HG02678 (cell line): ENCODE data around the gene SUMO1.

Experiments used
- ATAC-seq: cut with Tn5 transposase; IDR thresholded peaks from one replicate; pipeline ENCODE4 v1.9.1; 2021; ENCODE audit warnings: mild to moderate bottlenecking, moderate library complexity; ENCODE audit not compliant: unreplicated experiment

SUMO1 gene

DNA sequence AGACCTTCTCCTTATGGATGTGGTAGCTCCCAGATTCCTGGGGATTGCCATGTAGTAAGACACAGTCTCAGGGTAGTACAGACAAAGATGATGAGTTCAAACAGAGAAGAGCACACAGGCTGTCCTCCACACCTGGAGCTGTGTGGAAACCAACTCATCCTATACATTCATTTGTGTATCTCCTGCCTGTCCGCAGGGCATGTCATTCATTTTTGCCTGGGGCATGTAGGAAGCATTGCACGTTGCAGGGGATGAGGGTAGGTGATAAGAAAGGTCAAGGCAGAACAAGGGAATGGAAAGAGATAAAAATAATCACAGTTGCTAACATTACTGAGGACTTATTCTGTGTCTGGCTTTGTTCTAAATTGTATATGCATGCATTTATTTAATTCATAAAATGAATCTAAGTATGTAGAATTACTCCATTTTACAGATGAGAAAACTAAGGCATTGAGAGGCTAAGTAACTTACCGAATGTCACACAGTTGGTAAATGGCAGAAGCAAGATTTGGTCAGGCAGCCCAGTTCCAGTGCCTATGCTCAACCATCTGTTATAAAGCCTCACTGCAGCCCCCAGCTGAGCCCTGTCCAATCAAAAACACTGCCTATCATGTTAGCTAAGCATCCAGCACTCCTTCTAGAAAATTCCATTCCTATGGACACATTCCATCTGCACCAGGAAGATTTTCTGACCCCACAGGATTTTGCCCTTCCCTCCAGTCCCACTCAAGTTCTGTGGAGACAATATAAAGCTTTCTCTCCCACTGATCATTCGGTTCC is 81.0 kb downstream of the SUMO1 start:
- ATAC-seq = no peak
